Measurements from ENCODE around the gene MPC1.

MPC1 gene

GRCh38 chr6:166315436-166315835 lies 67.3 kb downstream of the MPC1 start:
- no peak for DNase-seq (ENCODE audit: low read depth)

All from stimulated activated CD8-positive, alpha-beta memory T cell treated with anti-CD3 and anti-CD28 coated beads, Interleukin-15, amount 100 ng/mL, for 24 hours (primary cell).